22Rv1 (cell line): ENCODE results near the gene MBP.

ENCODE experiments used
- ZFX ChIP-seq: fragments of 450-650 bp; IDR thresholded peaks from 2 replicates; pipeline ENCODE4 v1.6.1; 2017; ENCODE audit warnings: antibody characterized with exemption, borderline replicate concordance
- TF ChIP-seq, protein P1 (sequence below): fragments of 450-650 bp; IDR thresholded peaks from 2 replicates; pipeline ENCODE4 v1.5.1; 2017; ENCODE audit warnings: mild to moderate bottlenecking

GRCh38 chr18:77082316-77082955 is 50.1 kb downstream of the MBP start:
- TF ChIP-seq, protein P1, sequence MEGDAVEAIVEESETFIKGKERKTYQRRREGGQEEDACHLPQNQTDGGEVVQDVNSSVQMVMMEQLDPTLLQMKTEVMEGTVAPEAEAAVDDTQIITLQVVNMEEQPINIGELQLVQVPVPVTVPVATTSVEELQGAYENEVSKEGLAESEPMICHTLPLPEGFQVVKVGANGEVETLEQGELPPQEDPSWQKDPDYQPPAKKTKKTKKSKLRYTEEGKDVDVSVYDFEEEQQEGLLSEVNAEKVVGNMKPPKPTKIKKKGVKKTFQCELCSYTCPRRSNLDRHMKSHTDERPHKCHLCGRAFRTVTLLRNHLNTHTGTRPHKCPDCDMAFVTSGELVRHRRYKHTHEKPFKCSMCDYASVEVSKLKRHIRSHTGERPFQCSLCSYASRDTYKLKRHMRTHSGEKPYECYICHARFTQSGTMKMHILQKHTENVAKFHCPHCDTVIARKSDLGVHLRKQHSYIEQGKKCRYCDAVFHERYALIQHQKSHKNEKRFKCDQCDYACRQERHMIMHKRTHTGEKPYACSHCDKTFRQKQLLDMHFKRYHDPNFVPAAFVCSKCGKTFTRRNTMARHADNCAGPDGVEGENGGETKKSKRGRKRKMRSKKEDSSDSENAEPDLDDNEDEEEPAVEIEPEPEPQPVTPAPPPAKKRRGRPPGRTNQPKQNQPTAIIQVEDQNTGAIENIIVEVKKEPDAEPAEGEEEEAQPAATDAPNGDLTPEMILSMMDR, result no peak
- no peak for TF ChIP-seq ZFX
